ENCODE data around the gene RHOA. TPM values are rescaled to one million over a fixed set of nuclear protein-coding genes. Genes with fewer than 3 reads are reported as not detected.

The RHOA gene
- total RNA-seq: 354 and 361 TPM in 2 replicates
- long read RNA-seq, transcript RHOA-202 (5 exons, 2,031 nt): major isoform, 490 of 569 reads
- long read RNA-seq, partial matches to known transcripts: 60 of 569 reads
- long read RNA-seq, other reads (novel, unspliced or antisense): 17 of 569 reads

DNA sequence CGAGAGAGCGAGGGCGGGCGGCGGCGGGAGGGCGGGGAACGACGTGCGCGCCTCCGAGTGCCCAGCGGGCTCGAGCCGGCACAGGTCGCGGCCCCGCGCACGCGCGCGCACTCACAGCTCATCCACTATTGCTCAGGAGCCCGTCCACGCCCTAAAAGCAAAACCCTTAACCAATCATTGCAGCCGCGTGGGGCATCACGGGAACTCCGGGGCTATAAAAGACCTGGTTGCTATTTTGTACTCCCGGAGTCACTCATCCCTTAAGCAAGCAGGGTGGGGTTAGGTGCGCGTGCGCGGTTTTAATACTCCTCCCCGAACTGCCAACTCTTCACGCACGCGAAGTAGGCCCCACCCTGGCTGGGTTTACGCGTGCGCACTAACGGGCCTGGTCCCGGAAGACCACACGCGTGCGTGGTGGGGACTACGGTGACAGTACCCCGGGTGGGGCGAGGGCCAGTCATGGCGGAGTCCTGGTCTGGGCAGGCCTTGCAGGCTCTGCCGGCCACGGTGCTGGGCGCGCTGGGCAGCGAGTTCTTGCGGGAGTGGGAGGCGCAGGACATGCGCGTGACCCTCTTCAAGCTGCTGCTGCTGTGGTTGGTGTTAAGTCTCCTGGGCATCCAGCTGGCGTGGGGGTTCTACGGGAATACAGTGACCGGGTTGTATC, at the start of gene RHOA, which contains the start of gene TCTA:
TSS of gene RHOA (minus strand) at position 9 of the 664 bp plus-strand sequence. CDS start 36,387 bp downstream, outside the sequence.
TSS of gene TCTA (plus strand) at position 456 of the 664 bp plus-strand sequence. CDS start at position 460, 4 bp downstream.
- peaks cover 34% of the 10 kb centered on the region for H3K4me1 Mint-ChIP-seq
- H3K4me3 Mint-ChIP-seq: peak within 1 kb of the TSS; percentile 98
- no peaks in the 10 kb centered on the region for H3K9me3 Mint-ChIP-seq
- H3K27ac Mint-ChIP-seq (ENCODE audit: unreplicated experiment): peak within 1 kb of the TSS; percentile 97
- TF ChIP-seq, protein P1, sequence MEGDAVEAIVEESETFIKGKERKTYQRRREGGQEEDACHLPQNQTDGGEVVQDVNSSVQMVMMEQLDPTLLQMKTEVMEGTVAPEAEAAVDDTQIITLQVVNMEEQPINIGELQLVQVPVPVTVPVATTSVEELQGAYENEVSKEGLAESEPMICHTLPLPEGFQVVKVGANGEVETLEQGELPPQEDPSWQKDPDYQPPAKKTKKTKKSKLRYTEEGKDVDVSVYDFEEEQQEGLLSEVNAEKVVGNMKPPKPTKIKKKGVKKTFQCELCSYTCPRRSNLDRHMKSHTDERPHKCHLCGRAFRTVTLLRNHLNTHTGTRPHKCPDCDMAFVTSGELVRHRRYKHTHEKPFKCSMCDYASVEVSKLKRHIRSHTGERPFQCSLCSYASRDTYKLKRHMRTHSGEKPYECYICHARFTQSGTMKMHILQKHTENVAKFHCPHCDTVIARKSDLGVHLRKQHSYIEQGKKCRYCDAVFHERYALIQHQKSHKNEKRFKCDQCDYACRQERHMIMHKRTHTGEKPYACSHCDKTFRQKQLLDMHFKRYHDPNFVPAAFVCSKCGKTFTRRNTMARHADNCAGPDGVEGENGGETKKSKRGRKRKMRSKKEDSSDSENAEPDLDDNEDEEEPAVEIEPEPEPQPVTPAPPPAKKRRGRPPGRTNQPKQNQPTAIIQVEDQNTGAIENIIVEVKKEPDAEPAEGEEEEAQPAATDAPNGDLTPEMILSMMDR (conservative IDR thresholded peaks at IDR 0.05): no peak
- peak; percentile 92 for DNase-seq (ENCODE audit: low read depth, low spot score)
- no peaks in the 10 kb centered on the region for H3K36me3 Mint-ChIP-seq (ENCODE audit: low read depth)
- H3K27me3 Mint-ChIP-seq (ENCODE audit: low read depth): no peaks in the 10 kb centered on the region

DNA sequence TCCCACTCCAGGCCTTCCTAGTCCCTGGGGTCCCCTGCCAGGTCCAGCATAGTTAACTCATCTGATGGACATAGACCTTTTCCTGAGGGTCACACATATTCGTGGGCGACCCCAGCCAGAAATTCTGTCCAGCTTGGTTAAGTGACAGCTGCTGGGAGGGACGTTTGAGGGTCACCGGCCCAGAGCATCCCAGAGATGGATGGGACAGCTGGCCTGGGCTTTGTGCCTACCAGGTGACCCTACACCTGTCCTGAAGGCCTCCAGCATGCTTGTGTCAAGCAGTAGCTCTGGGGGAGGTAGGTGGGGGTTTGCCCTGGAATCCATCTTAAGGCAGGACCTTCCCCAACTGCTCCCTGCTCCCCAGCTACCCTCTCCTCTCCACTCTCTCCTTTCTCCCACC, 49.2 kb upstream of the RHOA start:
- no peaks in the 10 kb centered on the region for H3K9me3 Mint-ChIP-seq
- H3K4me3 Mint-ChIP-seq: no peak overlapping the region
- TF ChIP-seq, protein P1 (conservative IDR thresholded peaks at IDR 0.05): no peak
- H3K4me1 Mint-ChIP-seq: peaks cover 43% of the 10 kb centered on the region
- DNase-seq (ENCODE audit: low read depth, low spot score): no peak
- no peaks in the 10 kb centered on the region for H3K27me3 Mint-ChIP-seq (ENCODE audit: low read depth)
- H3K36me3 Mint-ChIP-seq (ENCODE audit: low read depth): no peaks in the 10 kb centered on the region
- H3K27ac Mint-ChIP-seq (ENCODE audit: unreplicated experiment): peak overlapping the region; percentile 54

DNA sequence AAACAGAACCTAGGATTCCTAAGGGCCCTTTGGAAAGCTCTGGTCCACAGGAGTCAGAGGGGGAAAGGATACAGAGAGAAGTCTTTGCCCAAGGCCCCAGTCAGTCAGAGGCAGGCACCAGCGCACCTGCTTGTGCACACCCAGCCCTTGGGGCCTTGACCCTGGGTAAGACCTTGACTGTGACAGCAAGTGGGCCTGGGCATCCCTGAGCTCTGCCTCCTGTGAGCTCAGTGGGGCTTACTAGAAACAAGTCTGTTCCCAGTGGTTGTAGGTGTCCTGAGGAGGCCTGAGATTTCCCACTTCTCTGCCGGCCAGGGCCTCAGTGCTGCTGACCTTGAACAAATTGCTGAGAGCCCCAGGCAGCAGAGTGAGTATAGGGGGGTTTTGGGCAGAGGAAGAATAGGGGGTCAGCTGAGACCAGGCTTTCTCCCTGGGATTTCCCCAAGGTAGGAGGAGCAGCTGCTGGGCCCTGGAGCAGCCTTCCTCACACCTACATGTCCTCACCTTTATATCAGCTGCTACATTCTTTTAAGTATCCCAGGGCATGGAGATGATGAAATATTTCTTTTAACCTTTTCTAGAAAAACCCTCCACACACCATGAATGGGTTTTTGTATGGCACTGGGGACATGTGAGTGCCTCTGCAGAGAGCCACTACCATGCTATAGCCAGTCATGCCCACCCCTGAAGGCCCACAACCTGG, 48.6 kb upstream of the RHOA start:
- Mint-ChIP-seq H3K27me3 (ENCODE audit: low read depth) (no peaks in the 10 kb centered on the region), H3K4me1 (peaks cover 41% of the 10 kb centered on the region), H3K36me3 (ENCODE audit: low read depth) (no peaks in the 10 kb centered on the region), H3K27ac (ENCODE audit: unreplicated experiment) (no peak overlapping the region), H3K4me3 (no peak overlapping the region), H3K9me3 (no peaks in the 10 kb centered on the region)
- DNase-seq (ENCODE audit: low read depth, low spot score): no peak
- TF ChIP-seq, protein P1 (conservative IDR thresholded peaks at IDR 0.05): no peak

DNA sequence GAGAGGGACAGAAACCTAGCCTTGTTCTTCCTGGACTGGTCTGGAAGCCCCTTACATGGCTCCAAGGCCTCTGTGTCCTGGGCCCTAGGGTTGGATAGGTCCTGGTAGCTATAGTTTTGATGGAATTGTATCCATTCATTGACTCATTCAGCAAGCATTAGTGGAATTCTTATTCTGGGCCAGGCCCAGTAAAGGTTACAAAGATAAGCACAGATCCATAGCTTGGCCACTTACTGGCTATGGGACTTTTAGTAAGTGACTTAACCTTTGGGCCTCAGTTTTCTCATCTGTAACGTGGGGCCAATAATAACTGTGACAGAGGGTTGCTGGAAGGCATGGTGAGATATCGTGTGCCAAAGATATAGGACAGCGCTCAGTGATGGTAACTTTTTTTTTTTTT, 44.7 kb upstream of the RHOA start:
- H3K9me3 Mint-ChIP-seq: no peaks in the 10 kb centered on the region
- peaks cover 23% of the 10 kb centered on the region for H3K4me1 Mint-ChIP-seq
- no peaks in the 10 kb centered on the region for H3K36me3 Mint-ChIP-seq (ENCODE audit: low read depth)
- peak overlapping the region; percentile 17 for H3K27ac Mint-ChIP-seq (ENCODE audit: unreplicated experiment)
- H3K27me3 Mint-ChIP-seq (ENCODE audit: low read depth): no peaks in the 10 kb centered on the region
- TF ChIP-seq, protein P1 (conservative IDR thresholded peaks at IDR 0.05): no peak
- DNase-seq (ENCODE audit: low read depth, low spot score): no peak
- H3K4me3 Mint-ChIP-seq: no peak overlapping the region

DNA sequence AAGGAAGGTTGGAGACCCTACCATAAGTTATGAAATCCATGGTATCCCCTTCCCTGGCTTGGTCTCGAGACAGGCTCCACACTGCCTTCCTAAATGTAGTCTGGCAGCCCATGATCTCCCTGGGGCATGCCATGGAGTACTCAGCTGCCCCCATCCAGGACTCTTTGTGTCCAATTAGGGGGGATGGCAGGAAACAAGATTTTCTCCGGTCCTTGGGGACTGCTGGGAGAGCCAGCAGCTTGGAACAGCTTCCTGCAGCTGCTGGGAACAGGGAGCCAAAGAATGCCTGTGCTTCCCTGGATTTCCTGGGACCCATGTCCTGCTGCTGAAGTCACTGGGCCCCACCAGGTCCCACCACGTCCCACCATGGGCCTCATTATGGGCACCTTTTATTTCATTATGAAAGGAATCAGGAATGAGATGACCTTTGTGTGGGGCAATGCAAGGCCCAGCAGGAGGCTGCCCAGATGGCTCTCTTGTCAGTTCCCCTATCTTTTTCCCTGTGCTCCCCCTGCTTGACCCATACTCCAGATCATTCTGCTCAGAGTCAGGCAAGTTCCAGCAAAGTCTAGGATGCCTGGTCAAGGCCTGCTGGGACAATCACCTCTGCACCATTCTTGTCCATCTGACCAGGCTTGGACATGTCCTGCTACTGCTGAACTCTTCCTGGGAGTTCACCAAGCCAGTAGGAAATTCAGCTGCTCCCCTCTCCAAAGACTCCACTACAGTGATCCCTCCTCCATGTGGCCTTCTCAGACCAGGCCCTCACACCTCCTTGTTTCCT, 43.3 kb upstream of the RHOA start:
- Mint-ChIP-seq H3K27ac (ENCODE audit: unreplicated experiment) (no peak overlapping the region), H3K36me3 (ENCODE audit: low read depth) (no peaks in the 10 kb centered on the region), H3K9me3 (no peaks in the 10 kb centered on the region), H3K4me1 (peaks cover 14% of the 10 kb centered on the region), H3K27me3 (ENCODE audit: low read depth) (no peaks in the 10 kb centered on the region), H3K4me3 (no peak overlapping the region)
- TF ChIP-seq, protein P1 (conservative IDR thresholded peaks at IDR 0.05): no peak
- DNase-seq (ENCODE audit: low read depth, low spot score): no peak
